ENCODE measurements around the gene NMS. TPM values are rescaled to one million over a fixed set of nuclear protein-coding genes. Genes with fewer than 3 reads are reported as not detected.

NMS gene
- total and polyA plus RNA-seq, 2 of the 8 experiments (the other 6 are each of a cell fraction or from before 2014, with no cell fraction given) = not detected

DNA sequence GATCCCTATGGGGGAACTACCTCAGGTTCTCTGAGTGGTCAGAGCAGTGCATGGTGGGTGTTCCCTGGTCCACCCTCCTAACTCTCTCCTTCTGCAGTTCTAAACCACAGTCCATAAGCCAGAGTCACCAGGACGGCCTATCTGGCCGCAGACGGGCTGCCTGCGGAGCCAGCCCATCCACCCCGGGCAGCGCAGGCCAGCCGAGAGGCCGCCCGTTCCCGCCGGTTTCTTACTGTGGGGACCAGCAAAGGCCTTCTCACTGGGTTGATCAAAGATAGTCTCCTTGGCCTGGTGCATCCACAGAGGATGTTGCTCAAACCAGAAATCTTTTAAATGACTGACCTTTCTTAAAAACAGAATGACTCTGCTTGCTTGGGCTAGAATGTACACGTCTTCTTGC is 43.2 kb upstream of the NMS start:
- Histone ChIP-seq H3K23me2 (ENCODE audit: low read depth, low read length) (no peaks in the 10 kb centered on the region), H4K20me1 (replicated peaks in 1 of 2; ENCODE audit: control insufficient read depth in 1 of 2, insufficient read depth in 2 of 2, low read length in 2 of 2) (no peaks in the 10 kb centered on the region), H3K36me3 (ENCODE audit: control insufficient read depth in 2 of 4, insufficient read depth in 4 of 4, low read length in 3 of 4) (no peaks in the 10 kb centered on the region), H2BK12ac (ENCODE audit: low read depth, low read length) (no peak overlapping the region), H3K27ac (ENCODE audit: low read depth, low read length) (no peak overlapping the region), H4K5ac (ENCODE audit: insufficient read length, low read depth, low read length) (no peak overlapping the region), H3K4me1 (replicated peaks in 1 of 4; ENCODE audit: control insufficient read depth in 3 of 4, insufficient read depth in 4 of 4, low read length in 3 of 4) (peaks cover 0 to 4% (median 1%) of the 10 kb centered on the region in 4 experiments; a peak in 2 of 7 replicates), H3K56ac (replicated peaks; ENCODE audit: insufficient read length, low read depth, low read length) (no peak overlapping the region), H2AFZ (ENCODE audit: low read length) (no peak overlapping the region), H2BK20ac (ENCODE audit: low read length) (no peak overlapping the region), H2BK120ac (replicated peaks; ENCODE audit: low read depth, low read length) (no peak overlapping the region), H3K9ac (replicated peaks in 1 of 4; ENCODE audit: extremely low read depth in 1 of 4, low read depth in 3 of 4, low read length in 3 of 4) (no peak overlapping the region), H3K79me1 (ENCODE audit: low read depth, low read length) (no peaks in the 10 kb centered on the region), H3K18ac (ENCODE audit: extremely low read depth, low read length) (no peak overlapping the region), H3K79me2 (ENCODE audit: control insufficient read depth in 1 of 2, insufficient read depth in 2 of 2, low read length in 2 of 2) (no peaks in the 10 kb centered on the region), H3K27me3 (replicated peaks in 1 of 4; ENCODE audit: control insufficient read depth in 3 of 4, extremely low read depth in 1 of 4, insufficient read depth in 3 of 4, low read length in 3 of 4) (no peaks in the 10 kb centered on the region), H3K4me2 (ENCODE audit: insufficient read depth in 1 of 2, low read depth in 2 of 2, low read length in 2 of 2) (no peak overlapping the region), H2BK15ac (ENCODE audit: low read length) (no peak overlapping the region), H3K9me3 (ENCODE audit: insufficient read depth in 2 of 2, low read depth in 1 of 2, low read length in 1 of 2) (peaks cover 0 to 7% of the 10 kb centered on the region in 2 experiments; a peak in 2 of 4 replicates), H3K14ac (ENCODE audit: insufficient read length) (no peak overlapping the region), H2AK5ac (ENCODE audit: low read depth, low read length) (no peak overlapping the region), H3K23ac (ENCODE audit: insufficient read length) (no peak overlapping the region), H4K8ac (ENCODE audit: extremely low read depth, insufficient read depth, low read length) (no peak overlapping the region), H4K91ac (replicated peaks; ENCODE audit: insufficient read length, low read length) (no peak overlapping the region), H3K4me3 (ENCODE audit: extremely low read depth in 1 of 4, insufficient read depth in 2 of 4, low read depth in 3 of 4, low read length in 4 of 4) (no peak overlapping the region), H3K4ac (replicated peaks; ENCODE audit: insufficient read length, low read depth, low read length) (no peak overlapping the region), H2BK5ac (ENCODE audit: low read depth, low read length) (no peak overlapping the region)
- DNase-seq (ENCODE audit: low read depth in 1 of 2, low spot score in 2 of 2) (no peak), FAIRE-seq (no peak)
- POLR2A ChIA-PET (ENCODE audit: partially characterized antibody) = no interaction called here
- WGBS, 2 experiments (ENCODE audit: extremely low coverage in 1 of 2, insufficient coverage in 1 of 2, insufficient read length in 1 of 2, insufficient replicate concordance in 2 of 2, low coverage in 1 of 2, low lambda C conversion rate in 2 of 2, missing lambda C conversion rate in 1 of 2) = 91% methylated on average over 12 of the region's 12 CpGs; no CpG with 5 or more reads in 1 of the 2 experiments
- CTCF ChIA-PET (ENCODE audit: partially characterized antibody) = interaction anchor here (1.0 kb wide), 1 partner anchor 14 kb away, joined by 3 read pairs; no protein-coding TSS in a partner anchor
- TF ChIP-seq SUZ12 (IDR thresholded peaks at IDR 0.05; ENCODE audit: low read length) = no peak
- no peak for TF ChIP-seq TAF1 (IDR thresholded peaks at IDR 0.05; ENCODE audit: low read depth, low read length)

All from H1 (cell line).